ENCODE results near the gene STX12.
A peak's percentile ranks its signal among the peaks of the same experiment; 100 is the strongest.
"Not testable (repeated sequence)": the region's sequence is repeated elsewhere in the genome, so short reads cannot be mapped to it uniquely, and the experiment has no call there.

STX12 gene

GRCh38 chr1:27830621-27831440 is 57.8 kb downstream of the STX12 start, which contains the start of gene PPP1R8:
Gene PPP1R8 (plus strand): TSS chr1:27830782. CDS start chr1:27830836, 54 bp downstream.
- peak; percentile 92 for DNase-seq (ENCODE audit: low read depth)

- DNase-seq (ENCODE audit: low read depth) = no peak
These were observed 58.8 kb downstream of the STX12 start for GRCh38 chr1:27831568-27832410.

- no peak for DNase-seq (ENCODE audit: low read depth)
These were observed 59.7 kb downstream of the STX12 start for GRCh38 chr1:27832762-27833161.

GRCh38 chr1:27833470-27833869 is 60.5 kb downstream of the STX12 start:
- DNase-seq (ENCODE audit: low read depth) = no peak

GRCh38 chr1:27835046-27835445 is 62.0 kb downstream of the STX12 start:
- DNase-seq (ENCODE audit: low read depth) = no peak

GRCh38 chr1:27835501-27835900 is 62.5 kb downstream of the STX12 start:
- DNase-seq (ENCODE audit: low read depth) = no peak

- DNase-seq (ENCODE audit: low read depth) = no peak
These were observed 76.9 kb downstream of the STX12 start for GRCh38 chr1:27849951-27850350.

GRCh38 chr1:27855085-27855484 is 82.1 kb downstream of the STX12 start:
- DNase-seq (ENCODE audit: low read depth) = no peak

- DNase-seq (ENCODE audit: low read depth) = no peak
These were observed 83.7 kb downstream of the STX12 start for GRCh38 chr1:27856561-27857343.

- not testable (repeated sequence) for DNase-seq (ENCODE audit: low read depth)
These were observed 84.5 kb downstream of the STX12 start for GRCh38 chr1:27857552-27857951.

GRCh38 chr1:27858072-27858948 is 85.3 kb downstream of the STX12 start:
- peak; percentile 74 for DNase-seq (ENCODE audit: low read depth)

- DNase-seq (ENCODE audit: low read depth) = no peak
These were observed 86.0 kb downstream of the STX12 start for GRCh38 chr1:27858949-27859576.

GRCh38 chr1:27861436-27861835 is 88.4 kb downstream of the STX12 start:
- no peak for DNase-seq (ENCODE audit: low read depth)

GRCh38 chr1:27862004-27862403 is 89.0 kb downstream of the STX12 start:
- no peak for DNase-seq (ENCODE audit: low read depth)

- DNase-seq (ENCODE audit: low read depth) = peak; percentile 99
These were observed 89.9 kb downstream of the STX12 start for GRCh38 chr1:27862671-27863537.

GRCh38 chr1:27863538-27863915 is 90.5 kb downstream of the STX12 start:
- DNase-seq (ENCODE audit: low read depth) = no peak

GRCh38 chr1:27864264-27864895 is 91.4 kb downstream of the STX12 start:
- no peak for DNase-seq (ENCODE audit: low read depth)

- DNase-seq (ENCODE audit: low read depth) = no peak
These were observed 92.8 kb downstream of the STX12 start for GRCh38 chr1:27865821-27866220.

GRCh38 chr1:27868556-27868931 is 95.5 kb downstream of the STX12 start:
- no peak for DNase-seq (ENCODE audit: low read depth)

Measured in fibroblast of the conjunctiva (primary cell).